ENCODE data around the gene SGMS1.

SGMS1 gene

DNA sequence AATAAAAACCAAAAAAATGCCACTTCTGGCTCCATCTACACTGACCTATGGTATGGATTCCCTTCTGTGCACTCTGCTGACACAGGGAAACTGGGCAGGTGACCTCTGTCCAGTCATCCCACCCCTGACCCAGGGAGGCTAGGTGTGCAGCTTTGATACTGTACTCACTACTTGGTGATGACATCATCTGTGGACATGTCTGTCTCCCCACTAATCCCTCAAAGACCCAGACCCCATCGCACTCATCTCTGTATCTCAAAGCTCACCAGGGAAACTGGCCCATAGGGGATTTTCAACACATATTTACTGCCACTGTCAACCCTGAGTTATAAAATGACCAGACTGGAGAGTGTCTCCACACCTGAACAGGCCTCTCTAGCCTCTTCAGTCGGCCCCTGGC is 10.6 kb downstream of the SGMS1 start:
- H3K27me3 ChIP-seq (ENCODE audit: insufficient read depth, low read length): no peaks in the 10 kb centered on the region
- no peak overlapping the region for H3K27ac ChIP-seq (ENCODE audit: low read depth, low read length, poor library complexity, severe bottlenecking)
- H3K4me2 ChIP-seq (ENCODE audit: low read length): no peak overlapping the region
- H4K20me1 ChIP-seq (ENCODE audit: insufficient read depth, low read length): no peaks in the 10 kb centered on the region
- H3K9me3 ChIP-seq (ENCODE audit: low read length): no peaks in the 10 kb centered on the region
- H3K9ac ChIP-seq (ENCODE audit: low read length): no peak overlapping the region
- H3K4me3 ChIP-seq (ENCODE audit: low read depth, low read length, poor library complexity, severe bottlenecking): no peak overlapping the region
- H2AFZ ChIP-seq (ENCODE audit: low read length): no peak overlapping the region
- no peaks in the 10 kb centered on the region for H3K36me3 ChIP-seq (ENCODE audit: insufficient read depth, low read length)
- no peaks in the 10 kb centered on the region for H3F3A ChIP-seq (ENCODE audit: insufficient read depth, low read length)
- peaks cover 5% of the 10 kb centered on the region; the same call in 1 of the 2 replicates for H3K79me2 ChIP-seq (ENCODE audit: insufficient read depth, low read length)
- peaks cover 17% of the 10 kb centered on the region for H3K4me1 ChIP-seq (ENCODE audit: insufficient read depth, low read length, severe bottlenecking)
- H3K9me2 ChIP-seq (ENCODE audit: low read depth, low read length): no peaks in the 10 kb centered on the region
- TF ChIP-seq EZH2 (IDR thresholded peaks at IDR 0.05; ENCODE audit: borderline replicate concordance, low read length) (no peak), CTCF (IDR thresholded peaks at IDR 0.05; ENCODE audit: low read length) (no peak)

DNA sequence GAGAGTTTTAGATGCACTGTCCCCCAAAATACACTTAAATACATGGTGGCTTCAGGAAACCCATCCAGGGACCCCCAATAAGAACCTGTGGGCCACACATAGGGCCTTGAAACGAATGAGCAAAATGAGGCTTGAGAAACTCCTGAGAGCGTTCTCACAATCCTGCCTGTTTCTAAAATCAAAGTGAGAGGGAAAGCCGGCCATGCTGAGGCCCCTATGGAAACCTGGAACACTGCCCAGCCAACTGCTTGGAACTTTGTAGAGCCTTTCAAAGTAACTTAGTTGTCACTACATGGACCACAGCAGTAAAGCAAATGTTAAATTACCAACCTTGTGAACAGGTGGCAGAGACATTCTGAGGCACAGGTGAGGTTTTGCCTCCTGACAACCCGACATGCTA is 13.4 kb downstream of the SGMS1 start:
- no peak overlapping the region for H3K27ac ChIP-seq (ENCODE audit: low read depth, low read length, poor library complexity, severe bottlenecking)
- no peak overlapping the region for H3K9ac ChIP-seq (ENCODE audit: low read length)
- no peak overlapping the region for H3K4me3 ChIP-seq (ENCODE audit: low read depth, low read length, poor library complexity, severe bottlenecking)
- H3K9me3 ChIP-seq (ENCODE audit: low read length): no peaks in the 10 kb centered on the region
- no peaks in the 10 kb centered on the region for H3K9me2 ChIP-seq (ENCODE audit: low read depth, low read length)
- H3K4me1 ChIP-seq (ENCODE audit: insufficient read depth, low read length, severe bottlenecking): peaks cover 22% of the 10 kb centered on the region
- H3F3A ChIP-seq (ENCODE audit: insufficient read depth, low read length): no peaks in the 10 kb centered on the region
- no peak overlapping the region for H3K4me2 ChIP-seq (ENCODE audit: low read length)
- no peak overlapping the region for H2AFZ ChIP-seq (ENCODE audit: low read length)
- no peaks in the 10 kb centered on the region for H3K27me3 ChIP-seq (ENCODE audit: insufficient read depth, low read length)
- H4K20me1 ChIP-seq (ENCODE audit: insufficient read depth, low read length): no peaks in the 10 kb centered on the region
- H3K36me3 ChIP-seq (ENCODE audit: insufficient read depth, low read length): no peaks in the 10 kb centered on the region
- TF ChIP-seq EZH2 (IDR thresholded peaks at IDR 0.05; ENCODE audit: borderline replicate concordance, low read length): no peak
- TF ChIP-seq CTCF (IDR thresholded peaks at IDR 0.05; ENCODE audit: low read length): no peak
- no peaks in the 10 kb centered on the region for H3K79me2 ChIP-seq (ENCODE audit: insufficient read depth, low read length)

DNA sequence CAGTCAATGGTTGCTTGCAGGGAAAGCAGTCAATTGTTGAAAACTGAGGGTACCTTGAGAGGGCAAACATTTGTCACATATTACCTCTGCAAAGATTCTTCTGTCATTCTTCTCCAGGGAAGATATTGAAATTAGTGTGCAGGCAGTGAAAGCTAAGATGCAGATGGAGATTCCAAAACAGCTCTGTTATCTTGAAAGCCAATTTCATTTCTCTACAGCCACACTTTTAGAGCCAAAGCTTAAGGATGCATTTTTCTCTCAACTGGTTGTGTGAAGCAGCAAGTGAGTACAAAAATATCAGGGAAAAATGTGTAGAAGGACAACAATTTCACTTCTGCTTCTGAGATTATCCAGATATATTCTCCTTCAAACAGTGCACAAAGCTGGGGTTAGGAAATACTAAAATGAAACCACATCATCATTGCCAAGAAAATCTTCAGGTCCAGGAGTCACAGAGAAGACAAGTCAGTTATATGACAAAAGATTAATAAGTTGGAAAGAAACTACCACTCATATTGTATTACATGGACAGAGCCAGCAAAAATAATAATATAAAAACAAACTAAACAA is 16.3 kb downstream of the SGMS1 start:
- H3K27ac ChIP-seq (ENCODE audit: low read depth, low read length, poor library complexity, severe bottlenecking): no peak overlapping the region
- H3K79me2 ChIP-seq (ENCODE audit: insufficient read depth, low read length): no peaks in the 10 kb centered on the region

More for the DNA sequence above, 16.3 kb downstream of the SGMS1 start:
- Histone ChIP-seq H3K4me3 (ENCODE audit: low read depth, low read length, poor library complexity, severe bottlenecking) (no peak overlapping the region), H3K36me3 (ENCODE audit: insufficient read depth, low read length) (no peaks in the 10 kb centered on the region), H3F3A (ENCODE audit: insufficient read depth, low read length) (no peaks in the 10 kb centered on the region), H2AFZ (ENCODE audit: low read length) (no peak overlapping the region), H3K4me1 (ENCODE audit: insufficient read depth, low read length, severe bottlenecking) (peaks cover 30% of the 10 kb centered on the region), H3K9me2 (ENCODE audit: low read depth, low read length) (no peaks in the 10 kb centered on the region), H3K9ac (ENCODE audit: low read length) (no peak overlapping the region), H3K4me2 (ENCODE audit: low read length) (no peak overlapping the region), H3K9me3 (ENCODE audit: low read length) (no peaks in the 10 kb centered on the region), H4K20me1 (ENCODE audit: insufficient read depth, low read length) (no peaks in the 10 kb centered on the region), H3K27me3 (ENCODE audit: insufficient read depth, low read length) (no peaks in the 10 kb centered on the region)
- TF ChIP-seq EZH2 (IDR thresholded peaks at IDR 0.05; ENCODE audit: borderline replicate concordance, low read length) (no peak), CTCF (IDR thresholded peaks at IDR 0.05; ENCODE audit: low read length) (no peak)

Measured in OCI-LY1 (cell line).